Measurements from ENCODE around the gene NTMT1.
A peak's percentile ranks its signal among the peaks of the same experiment; 100 is the strongest.

DNA sequence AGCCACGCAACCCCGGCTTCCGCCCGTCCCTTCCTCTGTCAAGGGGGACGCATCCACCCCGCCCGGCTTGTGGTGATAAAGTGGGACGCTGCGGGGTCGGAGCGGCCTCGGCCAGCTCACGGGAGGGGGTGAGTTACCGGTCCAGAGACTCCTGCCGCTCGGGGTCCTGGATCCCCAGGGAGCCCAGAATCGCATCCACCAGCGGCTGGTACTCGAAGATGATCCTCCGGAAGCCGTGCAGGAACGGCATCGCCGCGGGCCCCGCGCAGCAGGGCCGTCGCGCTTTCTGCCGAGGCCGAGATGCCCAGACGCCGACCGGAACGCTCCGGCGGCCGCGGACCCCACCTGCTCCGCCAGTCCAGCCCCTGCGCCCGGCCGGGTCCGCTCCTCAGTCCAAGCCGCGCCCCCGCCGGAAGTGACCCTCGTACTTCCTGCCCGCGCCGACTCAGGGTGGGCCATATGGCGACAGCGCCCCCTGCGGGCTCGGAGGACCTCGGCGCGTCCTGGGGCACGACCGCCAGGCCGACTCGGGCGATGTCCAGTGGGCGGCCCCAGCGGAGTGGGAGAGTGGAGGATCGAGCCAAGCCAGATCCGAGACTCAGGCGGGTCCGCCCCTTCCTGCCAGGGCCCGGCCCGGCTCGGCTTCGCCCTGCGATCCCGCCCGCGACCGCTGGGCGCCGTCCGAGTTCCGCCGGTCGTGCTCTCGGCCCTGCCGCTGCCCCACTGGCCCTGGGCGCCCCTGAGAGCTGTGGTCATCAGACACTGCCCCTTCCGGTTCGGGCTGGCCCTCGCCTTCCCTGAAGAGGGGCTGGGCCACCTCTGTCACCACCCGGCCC is 16.0 kb downstream of the NTMT1 start, which contains the start of gene ASB6:
- TF ChIP-seq, protein P1, sequence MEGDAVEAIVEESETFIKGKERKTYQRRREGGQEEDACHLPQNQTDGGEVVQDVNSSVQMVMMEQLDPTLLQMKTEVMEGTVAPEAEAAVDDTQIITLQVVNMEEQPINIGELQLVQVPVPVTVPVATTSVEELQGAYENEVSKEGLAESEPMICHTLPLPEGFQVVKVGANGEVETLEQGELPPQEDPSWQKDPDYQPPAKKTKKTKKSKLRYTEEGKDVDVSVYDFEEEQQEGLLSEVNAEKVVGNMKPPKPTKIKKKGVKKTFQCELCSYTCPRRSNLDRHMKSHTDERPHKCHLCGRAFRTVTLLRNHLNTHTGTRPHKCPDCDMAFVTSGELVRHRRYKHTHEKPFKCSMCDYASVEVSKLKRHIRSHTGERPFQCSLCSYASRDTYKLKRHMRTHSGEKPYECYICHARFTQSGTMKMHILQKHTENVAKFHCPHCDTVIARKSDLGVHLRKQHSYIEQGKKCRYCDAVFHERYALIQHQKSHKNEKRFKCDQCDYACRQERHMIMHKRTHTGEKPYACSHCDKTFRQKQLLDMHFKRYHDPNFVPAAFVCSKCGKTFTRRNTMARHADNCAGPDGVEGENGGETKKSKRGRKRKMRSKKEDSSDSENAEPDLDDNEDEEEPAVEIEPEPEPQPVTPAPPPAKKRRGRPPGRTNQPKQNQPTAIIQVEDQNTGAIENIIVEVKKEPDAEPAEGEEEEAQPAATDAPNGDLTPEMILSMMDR (IDR thresholded peaks at IDR 0.05; ENCODE audit: low read depth, low read length): peak; percentile 99
- TF ChIP-seq EZH2phosphoT487 (IDR thresholded peaks at IDR 0.05; ENCODE audit: low read depth): no peak
